ENCODE results near the gene CELA2B. TPM values are rescaled to one million over a fixed set of nuclear protein-coding genes. Genes with fewer than 3 reads are reported as not detected.

The CELA2B gene
- total RNA-seq, 1 experiment from 2014 or later = not detected

- Mint-ChIP-seq H3K36me3 (no peaks in the 10 kb centered on the region), H3K9me3 (0 out of 2 replicates have a peak, but pooled peaks cover 4% of the 10 kb centered on the region), H3K4me3 (no peak overlapping the region), H3K27me3 (ENCODE audit: low read depth) (0 out of 2 replicates have a peak, but pooled peaks cover 4% of the 10 kb centered on the region), H3K27ac (no peak overlapping the region), H3K4me1 (no peaks in the 10 kb centered on the region)
- ATAC-seq = no peak
- TF ChIP-seq E2F1 (CRISPR knock-in tag; IDR thresholded peaks at IDR 0.05) (no peak), ZNF219 (CRISPR knock-in tag; IDR thresholded peaks at IDR 0.05; ENCODE audit: borderline replicate concordance) (no peak), ZNF671 (CRISPR knock-in tag; IDR thresholded peaks at IDR 0.05) (no peak), ATF3 (CRISPR knock-in tag; conservative IDR thresholded peaks at IDR 0.05) (no peak), AFF4 (CRISPR knock-in tag; IDR thresholded peaks at IDR 0.05; ENCODE audit: borderline replicate concordance) (no peak), MAX (CRISPR knock-in tag; IDR thresholded peaks at IDR 0.05) (no peak), FOXP4 (CRISPR knock-in tag; IDR thresholded peaks at IDR 0.05) (no peak), USF1 (CRISPR knock-in tag; IDR thresholded peaks at IDR 0.05) (no peak), ZNF263 (CRISPR knock-in tag; IDR thresholded peaks at IDR 0.05; ENCODE audit: low read depth) (no peak), SMAD3 (CRISPR knock-in tag; IDR thresholded peaks at IDR 0.05; ENCODE audit: borderline replicate concordance) (no peak), ARID4B (CRISPR knock-in tag; IDR thresholded peaks at IDR 0.05; ENCODE audit: borderline replicate concordance) (no peak), EMX1 (CRISPR knock-in tag; IDR thresholded peaks at IDR 0.05) (no peak)
- no peak for DNase-seq (ENCODE audit: low spot score)
- POLR2A ChIA-PET = no interaction called here
- CTCF ChIA-PET = interaction anchor here (1.2 to 5.0 kb wide), 2 partner anchors 14 to 122 kb away, joined by 5 to 20 read pairs; no protein-coding TSS in a partner anchor
These were observed 30.3 kb upstream of the CELA2B start for GRCh38 chr1:15445390-15446122.

Data from WTC11 (cell line).